NCI-H146 treated with DMSO at 0.1 percent for 48 hours (cell line): ENCODE results near the gene GRAP2.
"Not testable (repeated sequence)": the region's sequence is repeated elsewhere in the genome, so short reads cannot be mapped to it uniquely, and the experiment has no call there.

Experiments used
- DNase-seq: peaks from one replicate; lab custom pipeline; 2025; ENCODE audit not compliant: unreplicated experiment; lab: John Stamatoyannopoulos, UW

The GRAP2 gene

DNA sequence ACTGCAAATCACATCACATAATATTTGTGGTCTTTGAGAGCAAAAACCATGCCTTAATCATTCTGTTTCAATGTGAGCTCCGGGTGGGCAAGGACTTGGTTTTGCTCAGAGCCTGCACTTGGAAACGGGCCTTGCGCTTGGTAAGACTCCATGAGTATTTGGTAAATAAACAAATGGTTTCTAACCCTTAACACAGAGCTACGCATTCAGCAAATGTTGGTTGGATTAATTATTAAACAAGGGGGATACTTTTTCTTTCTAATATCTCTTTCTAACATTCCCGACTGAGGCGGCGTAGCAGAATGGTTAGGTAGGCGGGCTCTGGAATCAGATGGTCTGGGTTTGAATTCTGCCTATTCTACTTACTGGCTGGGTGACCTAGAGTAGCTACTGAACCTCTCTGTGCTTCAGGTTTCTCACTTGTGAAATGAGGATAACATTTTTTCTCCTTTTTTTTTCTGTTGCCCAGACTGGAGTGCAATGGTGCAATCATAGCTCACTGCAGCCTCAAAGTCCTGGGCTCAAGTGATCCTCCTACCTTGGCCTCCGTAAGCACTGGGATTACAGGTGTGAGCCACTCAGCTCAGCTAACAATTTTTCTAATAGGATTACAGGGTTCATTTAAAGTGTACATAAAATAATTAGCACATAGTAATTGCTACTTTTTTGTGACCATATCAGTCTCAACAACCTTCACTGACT, 90.4 kb downstream of the GRAP2 start:
- no peak for DNase-seq

DNA sequence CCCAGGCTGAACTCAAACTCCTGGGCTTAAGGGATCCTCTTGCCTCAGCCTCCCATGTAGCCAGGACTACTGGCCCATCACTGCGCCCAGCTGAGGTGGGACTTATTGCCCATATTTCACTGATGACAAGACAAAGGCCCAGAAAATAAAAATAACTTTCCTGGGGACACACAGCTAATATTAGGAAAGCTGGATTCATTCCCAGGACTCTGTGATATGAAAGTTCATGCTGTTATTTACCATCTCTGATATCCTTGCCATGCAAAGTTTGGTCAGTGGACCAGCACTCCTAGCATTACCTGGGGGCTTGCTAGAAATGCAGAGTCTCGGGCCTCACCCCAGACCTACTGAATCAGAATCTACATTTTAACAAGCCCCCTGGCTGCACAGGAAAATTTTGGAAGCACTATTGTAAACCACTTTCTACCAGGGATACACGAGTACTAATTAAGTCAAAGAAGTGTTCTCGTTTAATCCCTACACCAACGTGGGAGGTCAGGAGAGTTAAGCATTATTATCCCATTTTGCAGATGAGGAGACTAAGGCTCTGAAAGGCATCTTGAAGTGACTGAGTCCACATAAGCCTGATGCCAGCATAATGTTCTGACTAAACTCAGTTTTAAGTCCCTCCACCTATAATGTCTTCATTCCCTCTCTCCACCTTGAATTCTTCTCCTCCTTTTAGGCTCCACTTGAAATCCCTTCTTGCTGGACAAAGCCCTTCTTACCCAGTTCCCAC, 91.4 kb downstream of the GRAP2 start:
- DNase-seq: no peak

DNA sequence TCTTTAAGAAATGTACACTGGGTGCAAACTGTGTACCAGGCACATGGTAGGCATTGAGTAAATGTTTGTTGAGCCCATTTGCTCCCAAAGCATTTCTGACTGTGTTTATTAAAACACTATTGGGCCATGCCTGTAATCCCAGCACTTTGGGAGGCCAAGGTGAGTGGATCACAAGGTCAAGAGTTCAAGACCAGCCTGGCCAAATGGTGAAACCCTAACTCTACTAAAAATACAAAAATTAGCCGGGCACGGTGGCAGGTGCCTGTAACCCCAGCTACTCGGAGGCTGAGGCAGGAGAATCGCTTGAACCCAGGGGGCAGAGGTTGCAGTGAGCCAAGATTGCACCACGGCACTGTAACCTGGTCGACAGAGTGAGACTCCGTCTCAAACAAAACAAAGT, 92.0 kb downstream of the GRAP2 start:
- DNase-seq: not testable (repeated sequence)

DNA sequence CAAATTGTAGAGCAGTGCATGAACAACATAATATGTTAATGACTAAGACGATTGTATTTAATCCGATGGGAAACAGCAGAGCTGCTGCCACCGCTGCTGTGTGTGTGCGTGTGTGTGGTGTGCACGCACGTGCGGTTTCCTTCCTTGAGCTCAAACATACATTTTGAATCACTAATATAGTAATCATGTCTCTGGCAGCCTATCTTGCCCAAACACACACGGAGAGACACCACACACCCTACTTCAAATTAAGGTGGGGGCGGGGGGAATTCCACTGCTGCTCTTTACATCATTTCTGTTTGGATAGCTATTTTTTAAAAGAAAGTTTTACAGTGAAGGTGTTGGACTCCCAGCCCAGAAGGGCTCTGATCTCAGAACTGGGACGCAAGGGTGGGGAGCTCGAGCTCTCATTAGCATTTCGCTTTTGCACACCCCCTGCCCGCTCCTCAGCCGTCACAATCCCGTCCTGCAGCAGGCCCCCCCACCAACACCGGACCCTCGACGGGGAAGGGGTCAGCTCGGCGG, 93.2 kb downstream of the GRAP2 start:
- DNase-seq: no peak

DNA sequence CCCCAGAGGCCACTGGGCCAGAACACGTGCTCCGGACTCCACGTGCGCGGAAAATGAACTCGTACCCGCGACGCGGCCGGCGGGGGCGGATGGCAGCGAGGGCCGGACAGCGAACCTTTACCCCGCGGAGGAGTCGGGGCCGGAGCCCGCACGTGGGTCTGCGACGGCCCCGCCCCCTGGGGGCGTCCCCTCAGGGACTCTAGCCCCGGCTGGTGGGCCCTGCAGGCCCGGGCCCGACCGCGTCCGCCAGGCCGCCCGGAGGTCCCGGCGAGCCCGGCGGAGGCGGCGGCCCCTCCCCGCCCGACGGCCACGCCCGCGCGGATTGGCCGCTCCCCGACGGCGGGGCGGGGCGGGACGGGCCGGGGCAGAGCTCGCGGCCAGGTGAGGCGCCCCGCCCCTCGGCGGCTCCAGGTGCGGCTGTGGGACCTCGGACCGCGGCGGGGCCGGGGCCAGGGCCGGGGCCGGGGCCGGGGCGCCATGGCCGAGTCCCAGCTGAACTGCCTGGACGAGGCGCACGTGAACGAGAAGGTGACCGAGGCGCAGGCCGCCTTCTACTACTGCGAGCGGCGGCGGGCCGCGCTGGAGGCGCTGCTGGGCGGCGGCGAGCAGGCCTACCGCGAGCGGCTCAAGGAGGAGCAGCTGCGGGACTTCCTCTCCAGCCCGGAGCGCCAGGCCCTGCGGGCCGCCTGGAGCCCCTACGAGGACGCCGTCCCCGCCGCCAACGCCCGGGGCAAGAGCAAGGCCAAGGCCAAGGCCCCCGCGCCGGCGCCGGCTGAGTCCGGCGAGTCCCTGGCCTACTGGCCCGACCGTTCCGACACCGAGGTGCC, 93.9 kb downstream of the GRAP2 start, which contains the start of gene FAM83F:
Gene FAM83F, plus strand, starts transcription at position 389 of the 827 bp plus-strand sequence. Its CDS starts 89 bp downstream, at position 478.
- peak; percentile 27 for DNase-seq

DNA sequence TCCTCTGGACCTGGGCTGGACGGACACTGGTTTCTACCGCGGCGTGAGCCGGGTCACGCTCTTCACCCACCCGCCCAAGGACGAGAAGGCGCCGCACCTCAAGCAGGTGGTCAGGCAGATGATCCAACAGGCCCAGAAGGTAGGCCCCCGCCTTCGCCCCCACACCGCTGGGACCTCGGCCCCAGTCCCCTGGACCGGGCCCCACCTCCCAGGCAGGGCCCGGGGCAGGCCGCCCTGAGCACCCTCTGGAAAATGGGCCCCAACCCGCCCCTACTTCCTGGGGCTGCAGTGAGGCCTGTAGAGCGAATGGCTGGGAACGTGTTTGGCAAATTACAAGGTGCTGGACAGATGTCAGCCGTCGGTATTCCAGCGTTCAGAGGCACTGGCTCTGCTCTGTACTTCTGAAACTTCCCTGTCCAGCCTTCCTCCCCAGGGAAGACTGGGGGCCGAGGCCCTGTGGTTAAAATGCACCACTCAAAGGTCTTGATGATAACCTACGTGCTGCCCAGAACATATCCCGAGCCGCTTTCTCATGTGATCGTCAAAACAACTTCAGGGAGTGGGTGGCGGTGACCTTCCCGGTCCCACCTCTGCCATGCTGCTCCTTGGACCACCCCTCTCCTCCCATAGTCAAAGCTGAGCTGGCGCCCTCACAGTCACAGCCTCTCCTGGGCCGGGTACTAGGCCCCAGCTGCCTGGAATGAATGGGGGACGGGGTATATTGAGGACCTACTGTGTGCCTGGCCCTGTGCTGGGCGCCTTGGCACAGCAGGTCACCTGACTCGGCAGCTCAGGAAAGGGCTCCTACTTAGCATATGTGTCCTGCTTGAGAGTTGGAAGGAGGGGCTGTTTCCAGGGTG, 94.7 kb downstream of the GRAP2 start:
- DNase-seq: peak; percentile 5

DNA sequence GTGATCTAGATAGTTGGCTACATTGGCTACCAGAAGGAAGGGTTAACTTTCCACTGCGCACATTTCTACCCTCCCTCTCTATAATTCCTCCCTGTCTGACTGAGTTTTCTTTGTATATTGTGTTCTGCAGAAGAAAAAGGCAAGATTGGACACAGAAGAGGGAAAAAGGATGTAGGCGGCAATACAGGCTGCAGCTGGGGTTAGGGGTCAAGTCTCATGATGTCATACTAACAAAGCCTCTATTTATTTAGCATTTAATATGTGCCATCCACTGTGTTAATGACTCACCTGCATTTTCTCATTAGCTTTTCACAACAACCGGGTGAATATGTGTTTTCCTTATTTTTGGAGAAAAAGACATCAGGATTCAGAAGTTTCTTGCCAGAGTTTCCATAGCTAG, 95.8 kb downstream of the GRAP2 start:
- DNase-seq: peak; percentile 30

DNA sequence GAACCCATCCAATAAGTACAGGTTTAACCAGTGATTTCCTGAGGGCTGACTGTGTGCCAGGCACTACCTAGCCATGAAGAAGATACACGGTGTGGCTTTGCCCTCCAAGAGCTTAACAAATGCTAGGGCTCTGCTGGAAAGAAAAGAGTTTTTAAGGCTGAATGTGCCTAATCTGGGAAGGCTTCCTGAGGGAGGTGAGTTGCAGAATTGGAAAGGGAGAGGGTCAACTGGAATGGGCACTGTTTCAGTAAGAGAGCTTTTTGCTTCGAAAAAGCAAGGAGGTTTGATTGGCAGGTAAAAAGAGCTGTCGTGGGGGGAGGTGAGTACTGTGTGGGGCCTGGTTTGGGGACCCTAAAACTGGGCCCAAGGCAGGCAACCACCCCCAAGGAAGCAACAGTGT, 96.5 kb downstream of the GRAP2 start:
- no peak for DNase-seq

DNA sequence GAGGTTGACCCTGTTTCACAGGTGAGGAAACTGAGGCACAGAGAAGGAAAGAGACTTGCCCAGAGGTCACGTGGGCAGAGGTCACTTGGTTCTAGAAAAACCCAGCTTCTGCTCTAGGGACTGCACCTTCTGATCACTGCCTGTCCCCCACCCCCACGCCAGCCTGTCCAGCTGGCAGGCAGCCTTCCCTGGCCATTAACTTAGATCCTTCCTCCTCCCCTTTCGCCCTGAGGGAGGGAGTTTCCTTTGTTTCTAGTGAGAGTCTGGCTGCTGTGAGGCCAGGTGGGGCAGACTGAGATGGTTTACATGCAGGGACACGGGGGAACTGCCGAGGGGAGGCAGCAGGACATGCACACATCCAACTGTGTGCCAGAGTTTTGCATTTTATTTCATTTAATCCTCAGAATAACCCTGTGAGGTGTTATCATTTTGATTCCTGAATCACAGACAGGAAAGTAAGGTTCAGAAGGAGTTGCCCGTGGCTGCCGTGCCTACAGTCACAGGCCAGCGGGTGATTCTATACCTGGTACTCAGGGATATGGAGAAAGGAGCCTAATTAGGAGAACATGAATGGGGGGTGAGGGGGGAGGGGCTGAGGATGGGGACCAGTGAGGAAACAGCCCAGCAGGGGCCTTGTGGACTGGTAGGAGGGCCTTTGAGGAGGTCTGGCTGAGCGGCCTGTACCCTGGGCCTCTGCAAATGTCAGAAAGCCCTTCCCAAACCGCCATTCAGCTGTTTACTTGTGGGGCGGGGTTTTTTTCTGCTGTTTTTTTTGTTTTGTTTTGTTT, 97.2 kb downstream of the GRAP2 start:
- DNase-seq: peak; percentile 91

DNA sequence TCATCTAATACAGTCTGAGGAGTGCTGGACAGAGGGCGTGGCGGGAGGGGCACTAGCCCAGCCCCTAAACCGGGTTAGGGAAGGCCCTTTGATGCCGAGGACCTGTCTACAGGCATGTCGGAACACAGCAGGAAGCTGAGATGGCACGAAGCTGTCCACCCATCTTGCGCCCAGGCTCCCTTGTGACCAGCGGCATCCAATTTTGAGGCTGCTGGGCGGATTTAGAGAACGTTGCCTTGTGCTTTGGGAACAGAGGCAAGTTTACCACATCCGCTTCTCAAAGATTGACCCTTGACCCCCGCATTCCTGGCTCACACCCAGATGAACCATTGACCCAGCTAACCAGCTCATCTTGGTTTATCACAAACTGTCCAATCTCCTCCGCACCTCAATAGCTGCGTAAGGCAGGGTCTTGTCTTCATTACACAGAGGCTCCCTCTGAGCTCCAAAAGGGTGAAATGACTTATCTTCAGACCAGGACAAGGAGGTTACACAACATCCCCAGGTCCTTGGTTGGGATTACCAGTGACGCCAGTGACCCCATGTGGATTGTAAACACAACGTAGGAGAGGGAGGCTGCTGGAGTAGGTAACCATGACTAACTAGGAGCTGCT, 98.4 kb downstream of the GRAP2 start:
- DNase-seq: no peak

DNA sequence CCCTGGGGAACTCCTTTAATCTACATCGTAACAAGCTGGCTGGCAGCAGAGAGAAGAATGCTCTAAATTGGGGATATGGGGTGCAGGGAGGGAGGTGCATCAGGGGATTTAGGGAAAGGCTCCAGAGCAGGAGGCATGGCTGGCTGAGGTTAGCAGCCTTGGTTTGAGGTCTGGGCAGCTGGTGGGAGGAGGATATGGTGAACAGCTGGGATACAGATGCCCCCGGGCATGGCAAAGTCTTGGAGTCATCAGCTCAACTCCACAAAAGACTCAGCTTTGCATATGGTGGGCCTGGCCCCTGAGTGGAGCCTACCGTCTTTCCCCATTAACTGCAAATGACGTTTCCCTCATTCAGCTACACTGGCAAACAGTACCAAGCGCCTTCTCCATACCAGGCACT, 99.3 kb downstream of the GRAP2 start:
- DNase-seq: no peak

DNA sequence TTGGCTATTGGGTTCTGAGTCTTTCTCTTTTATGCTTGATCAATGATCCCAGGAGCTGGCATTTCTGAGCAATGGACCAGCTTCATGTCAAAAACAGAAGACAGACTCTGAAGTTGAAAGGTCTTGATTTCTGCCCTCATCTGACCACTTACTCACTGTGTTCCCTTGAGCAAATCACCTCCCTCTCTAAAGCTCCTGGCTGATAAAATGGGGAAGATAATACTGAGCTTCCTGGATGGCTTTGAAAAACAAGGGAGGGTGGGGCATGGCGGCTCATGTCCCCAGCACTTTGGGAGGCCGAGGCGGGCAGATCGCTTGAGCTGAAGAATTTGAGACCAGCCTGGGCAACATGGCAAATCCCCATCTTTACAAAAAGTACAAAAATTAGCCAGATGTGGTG, 100.2 kb downstream of the GRAP2 start:
- no peak for DNase-seq

DNA sequence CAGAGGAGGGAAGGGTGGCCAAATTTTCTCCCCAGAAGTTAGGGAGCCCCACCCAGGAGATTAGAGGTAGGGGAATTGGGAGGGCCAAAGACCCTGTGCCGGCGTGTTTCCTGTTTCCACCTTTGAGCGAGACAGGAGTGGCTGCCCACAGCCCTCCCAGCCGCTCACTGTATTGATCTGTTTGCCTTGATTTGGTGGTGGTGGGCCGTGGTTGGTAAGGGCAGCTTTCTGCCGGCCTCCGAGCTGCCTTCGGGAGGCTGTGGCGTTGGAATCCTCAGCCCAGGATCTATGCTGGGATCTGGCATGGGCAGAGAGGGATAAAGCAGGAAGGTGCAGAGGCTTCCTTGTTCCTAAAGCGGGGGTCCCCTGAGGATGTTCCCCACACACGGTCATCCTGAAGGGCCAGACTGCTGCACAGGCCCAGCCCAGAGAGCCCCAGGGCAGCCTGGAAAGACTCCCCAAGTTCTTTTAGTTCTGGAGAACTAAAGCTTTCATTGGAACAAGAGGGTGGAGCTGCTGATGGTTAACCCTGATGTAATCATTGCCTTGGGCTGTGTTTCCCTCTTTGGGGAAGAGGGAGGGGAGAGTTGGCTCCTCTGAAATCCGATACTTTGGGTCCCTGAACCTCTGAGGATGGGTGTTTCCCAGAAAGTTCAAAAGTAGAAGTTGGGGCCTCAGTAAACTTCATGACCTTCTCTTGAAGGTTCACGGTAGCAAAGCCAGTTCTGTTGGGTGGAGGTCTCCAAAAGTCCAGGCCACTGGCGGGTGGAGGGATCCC, 101.1 kb downstream of the GRAP2 start:
- no peak for DNase-seq

DNA sequence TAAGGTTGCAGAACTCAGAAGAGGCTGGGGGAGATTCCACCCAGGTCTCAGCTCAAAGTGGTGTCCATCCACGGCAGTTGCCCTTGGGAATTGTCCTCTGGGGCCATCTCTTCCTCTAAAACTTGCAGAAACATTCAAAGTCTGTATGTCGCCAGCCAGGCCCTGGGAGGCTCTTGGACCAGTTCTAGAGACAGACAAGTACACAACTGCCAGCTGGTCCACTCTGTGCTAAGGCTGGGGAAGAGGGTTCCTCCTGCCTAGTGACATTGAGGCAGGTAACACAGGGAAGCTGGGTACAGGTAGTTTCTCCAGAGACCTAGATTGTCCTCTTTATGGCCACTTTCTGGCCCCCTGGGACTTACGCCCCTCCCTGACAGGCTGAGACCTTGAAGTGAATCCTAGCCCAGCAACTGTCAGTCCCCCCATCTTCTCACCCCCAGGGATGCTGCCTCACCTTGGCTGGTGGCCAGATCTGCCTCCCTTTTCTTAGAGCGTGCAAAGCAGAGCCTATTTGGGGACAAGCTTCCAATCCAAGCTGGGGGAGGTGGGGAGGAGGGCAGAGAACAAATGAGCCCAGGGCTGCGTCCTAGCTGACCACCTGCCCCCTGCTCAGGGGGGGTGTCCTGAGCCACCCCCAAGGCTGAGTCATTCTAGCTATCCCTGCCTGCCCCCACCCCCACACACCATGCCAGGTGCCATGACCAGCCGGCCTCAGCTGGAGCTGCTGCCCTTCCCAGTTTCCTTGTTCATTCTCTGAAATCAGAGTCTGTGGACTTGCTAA, 102.2 kb downstream of the GRAP2 start:
- no peak for DNase-seq

DNA sequence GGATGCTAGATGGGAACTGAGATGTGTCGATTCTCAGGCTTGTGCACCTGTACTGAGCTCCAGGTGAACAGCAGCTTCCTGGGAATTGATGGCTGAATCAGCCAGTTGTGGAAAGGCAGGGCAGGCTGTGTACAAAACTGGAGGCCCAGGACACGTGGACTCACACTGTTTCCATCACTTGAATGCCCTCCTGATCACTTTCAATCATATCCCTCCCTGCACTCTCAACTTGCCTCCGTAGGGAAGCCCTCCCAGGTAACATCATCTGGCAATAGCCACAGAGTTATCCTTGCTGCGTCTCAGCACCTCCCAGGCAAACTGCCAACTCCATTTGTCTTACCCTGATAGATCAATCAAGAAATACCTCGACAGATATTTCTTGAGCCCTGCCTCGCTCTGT, 104.0 kb downstream of the GRAP2 start:
- no peak for DNase-seq

DNA sequence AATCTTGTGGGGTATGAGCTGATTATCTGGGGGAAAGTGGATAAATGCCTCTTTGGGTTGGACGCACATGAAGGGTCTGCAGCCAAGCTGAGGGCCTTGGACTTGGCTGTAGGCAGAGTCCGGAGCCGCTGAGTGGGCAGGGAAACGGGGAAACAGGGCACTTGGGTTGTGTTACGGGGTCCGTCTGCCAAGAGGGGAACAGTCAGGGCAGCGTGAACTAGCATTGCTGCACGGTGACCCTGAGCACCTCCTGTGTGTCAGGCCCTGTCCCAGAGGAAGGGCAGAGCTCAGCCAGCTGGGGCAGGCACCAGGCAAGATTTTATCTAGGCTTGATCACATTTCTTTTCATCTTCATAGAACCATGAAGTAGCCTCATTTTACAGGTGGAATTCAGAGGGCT, 105.8 kb downstream of the GRAP2 start:
- no peak for DNase-seq

DNA sequence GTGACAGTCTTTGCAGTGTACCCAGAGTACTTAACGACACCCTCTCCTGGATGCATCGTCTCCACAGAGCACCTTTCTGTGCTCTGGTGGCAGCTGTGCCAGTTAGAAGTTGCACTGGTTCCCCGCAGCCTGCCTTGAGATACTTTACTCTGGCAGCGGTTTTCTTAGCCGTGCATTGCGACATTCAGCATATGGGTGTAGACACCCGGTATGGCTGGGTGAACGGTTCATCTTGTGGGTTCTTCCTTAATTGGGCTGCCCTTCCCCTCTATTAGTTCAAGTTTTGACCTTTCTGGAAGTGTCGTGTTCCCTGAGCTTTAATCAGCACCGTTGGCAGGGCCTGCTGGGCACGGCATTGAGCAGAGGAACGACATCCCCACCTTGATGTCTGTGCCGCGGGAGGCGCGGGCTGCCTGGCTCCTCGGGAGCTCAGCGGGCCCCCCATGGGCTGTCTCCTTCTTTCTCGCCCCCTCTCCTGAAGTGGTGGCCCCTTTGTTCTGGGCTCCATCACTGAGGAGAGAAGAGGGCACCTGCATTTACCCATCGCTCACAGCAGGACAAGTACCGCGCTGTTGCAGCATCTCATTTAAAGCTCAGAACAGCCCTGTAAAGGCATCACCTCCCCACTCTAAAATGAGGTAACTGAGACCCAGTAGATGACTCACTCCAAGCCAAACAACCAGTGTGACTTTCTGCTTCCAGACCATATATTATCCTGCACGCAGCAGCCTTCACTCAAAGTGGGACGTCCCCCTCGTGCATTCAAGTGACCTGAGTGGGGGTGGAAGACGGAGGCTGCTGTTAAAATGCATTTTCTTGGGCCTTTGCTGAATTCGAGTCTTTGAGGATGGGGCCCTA, 107.2 kb downstream of the GRAP2 start:
- no peak for DNase-seq
